DND-41 (cell line): ENCODE results near the gene CDH23.

ENCODE experiments used
- ATAC-seq: fragments of 200-7000 bp; cut with Tn5 transposase; 3 replicates; pipeline ENCODE4 v1.9.1; 2021; ENCODE audit warnings: low read depth; ENCODE audit not compliant: insufficient read depth
- DNase-seq: peaks from one replicate; pipeline ENCODE4 v3.0.0-alpha.2; 2020
- H2AFZ ChIP-seq: 2 replicates; pipeline ENCODE4 v1.6.0; 2012; ENCODE audit warnings: low read depth, low read length
- H3K27ac ChIP-seq: 2 replicates; pipeline ENCODE4 v1.5.1; 2012; ENCODE audit warnings: low read length, inconsistent platforms
- H3K27me3 ChIP-seq: fragments of 200-600 bp; sonication (generic); 2 replicates; pipeline ENCODE4 v1.6.0; 2012; ENCODE audit warnings: low read length, mild to moderate bottlenecking, inconsistent platforms; ENCODE audit not compliant: insufficient read depth, poor library complexity
- H3K36me3 ChIP-seq: 2 replicates; pipeline ENCODE4 v1.5.1; 2012; ENCODE audit warnings: low read length, inconsistent platforms; ENCODE audit not compliant: insufficient read depth
- H3K4me1 ChIP-seq: 2 replicates; pipeline ENCODE4 v1.5.1; 2012; ENCODE audit warnings: mild to moderate bottlenecking, low read length; ENCODE audit not compliant: insufficient read depth
- H3K4me2 ChIP-seq: 2 replicates; pipeline ENCODE4 v1.6.0; 2012; ENCODE audit warnings: mild to moderate bottlenecking, moderate library complexity, low read length, inconsistent platforms; ENCODE audit not compliant: insufficient read depth
- H3K4me3 ChIP-seq, 2 experiments: fragments of 200-600 bp in 1 of 2; shearing (Covaris generic) in 1 of 2; 2 replicates each; pipeline ENCODE4 v1.5.1; 2012 to 2016; ENCODE audit warnings: inconsistent platforms in 2 of 2, low read length in 2 of 2, mild to moderate bottlenecking in 2 of 2, low read depth in 1 of 2, moderate library complexity in 1 of 2
- H3K79me2 ChIP-seq: 2 replicates; pipeline ENCODE4 v1.6.0; 2012; ENCODE audit warnings: low read length, inconsistent platforms; ENCODE audit not compliant: insufficient read depth
- H3K9ac ChIP-seq: 2 replicates; pipeline ENCODE4 v1.6.0; 2012; ENCODE audit warnings: low read depth, mild to moderate bottlenecking, inconsistent platforms, low read length, moderate library complexity
- H3K9me3 ChIP-seq: 2 replicates; pipeline ENCODE4 v1.5.1; 2012; ENCODE audit warnings: low read length, moderate library complexity, mild to moderate bottlenecking, inconsistent platforms; ENCODE audit not compliant: insufficient read depth, severe bottlenecking
- H4K20me1 ChIP-seq: 2 replicates; pipeline ENCODE4 v1.6.0; 2012; ENCODE audit warnings: low read length; ENCODE audit not compliant: insufficient read depth
- EZH2 ChIP-seq: IDR thresholded peaks from 3 replicates; pipeline ENCODE4 v1.6.1; 2012; ENCODE audit warnings: borderline replicate concordance, low read depth, mild to moderate bottlenecking, moderate library complexity, low read length, inconsistent platforms; ENCODE audit not compliant: severe bottlenecking
- TF ChIP-seq, protein P1 (sequence below): IDR thresholded peaks from 2 replicates; pipeline ENCODE4 v1.5.1; 2012; ENCODE audit warnings: borderline replicate concordance, low read length, moderate library complexity, mild to moderate bottlenecking; ENCODE audit not compliant: poor library complexity, severe bottlenecking; ENCODE audit errors: extremely low read depth

The CDH23 gene

GRCh38 chr10:71771821-71772617, 375.3 kb downstream of the CDH23 start:
- Histone ChIP-seq H3K4me3 (peak overlapping the region in 1 of 2 experiments; percentile 68; a peak in 2 of 4 replicates), H2AFZ (no peak overlapping the region), H3K9me3 (no peaks in the 10 kb centered on the region), H3K27ac (peak overlapping the region; percentile 63), H3K79me2 (peaks cover 7% of the 10 kb centered on the region; the same call in 1 of the 2 replicates), H4K20me1 (no peaks in the 10 kb centered on the region), H3K9ac (peak overlapping the region; percentile 78; the same call in 1 of the 2 replicates), H3K4me2 (peak overlapping the region; percentile 89), H3K36me3 (no peaks in the 10 kb centered on the region), H3K4me1 (peaks cover 76% of the 10 kb centered on the region), H3K27me3 (no peaks in the 10 kb centered on the region)
- TF ChIP-seq EZH2: no peak
- TF ChIP-seq, protein P1, sequence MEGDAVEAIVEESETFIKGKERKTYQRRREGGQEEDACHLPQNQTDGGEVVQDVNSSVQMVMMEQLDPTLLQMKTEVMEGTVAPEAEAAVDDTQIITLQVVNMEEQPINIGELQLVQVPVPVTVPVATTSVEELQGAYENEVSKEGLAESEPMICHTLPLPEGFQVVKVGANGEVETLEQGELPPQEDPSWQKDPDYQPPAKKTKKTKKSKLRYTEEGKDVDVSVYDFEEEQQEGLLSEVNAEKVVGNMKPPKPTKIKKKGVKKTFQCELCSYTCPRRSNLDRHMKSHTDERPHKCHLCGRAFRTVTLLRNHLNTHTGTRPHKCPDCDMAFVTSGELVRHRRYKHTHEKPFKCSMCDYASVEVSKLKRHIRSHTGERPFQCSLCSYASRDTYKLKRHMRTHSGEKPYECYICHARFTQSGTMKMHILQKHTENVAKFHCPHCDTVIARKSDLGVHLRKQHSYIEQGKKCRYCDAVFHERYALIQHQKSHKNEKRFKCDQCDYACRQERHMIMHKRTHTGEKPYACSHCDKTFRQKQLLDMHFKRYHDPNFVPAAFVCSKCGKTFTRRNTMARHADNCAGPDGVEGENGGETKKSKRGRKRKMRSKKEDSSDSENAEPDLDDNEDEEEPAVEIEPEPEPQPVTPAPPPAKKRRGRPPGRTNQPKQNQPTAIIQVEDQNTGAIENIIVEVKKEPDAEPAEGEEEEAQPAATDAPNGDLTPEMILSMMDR: no peak
- DNase-seq (no peak), ATAC-seq (no peak)

GRCh38 chr10:71772832-71773220, 376.1 kb downstream of the CDH23 start:
- TF ChIP-seq EZH2: no peak
- TF ChIP-seq, protein P1: no peak
- H3K27me3 ChIP-seq: no peaks in the 10 kb centered on the region
- DNase-seq: no peak
- H3K27ac ChIP-seq: peak overlapping the region; percentile 63
- no peaks in the 10 kb centered on the region for H4K20me1 ChIP-seq
- H3K9me3 ChIP-seq: no peaks in the 10 kb centered on the region
- peaks cover 76% of the 10 kb centered on the region for H3K4me1 ChIP-seq
- H3K4me3 ChIP-seq: peak overlapping the region; percentile 33 to 68; a peak in 3 of 4 replicates
- peaks cover 7% of the 10 kb centered on the region; the same call in 1 of the 2 replicates for H3K79me2 ChIP-seq
- peak overlapping the region; percentile 89 for H3K4me2 ChIP-seq
- peak overlapping the region; percentile 78 for H3K9ac ChIP-seq
- no peaks in the 10 kb centered on the region for H3K36me3 ChIP-seq
- peak overlapping the region; percentile 74 for H2AFZ ChIP-seq
- peak; percentile 12; the same call in 2 of the 3 replicates for ATAC-seq

- peak within 1 kb of the TSS; percentile 78 for H3K9ac ChIP-seq
- no peaks in the 10 kb centered on the region for H3K27me3 ChIP-seq
- no peaks in the 10 kb centered on the region for H4K20me1 ChIP-seq
- H3K27ac ChIP-seq: peak within 1 kb of the TSS; percentile 63
- no peaks in the 10 kb centered on the region for H3K9me3 ChIP-seq
- H3K79me2 ChIP-seq: peaks cover 7% of the 10 kb centered on the region; the same call in 1 of the 2 replicates
- peaks cover 74% of the 10 kb centered on the region for H3K4me1 ChIP-seq
- H3K4me3 ChIP-seq: peak within 1 kb of the TSS; percentile 33 to 68; a peak in 3 of 4 replicates
- TF ChIP-seq, protein P1: peak; percentile 94
- TF ChIP-seq EZH2: no peak
- H3K4me2 ChIP-seq: peak within 1 kb of the TSS; percentile 89
- ATAC-seq: peak; percentile 79
- no peaks in the 10 kb centered on the region for H3K36me3 ChIP-seq
- H2AFZ ChIP-seq: peak within 1 kb of the TSS; percentile 74
- DNase-seq: peak; percentile 91
Observed at GRCh38 chr10:71773221-71773971, 376.7 kb downstream of the CDH23 start, which contains the start of gene VSIR. Gene VSIR, minus strand, starts transcription at chr10:71773520. Its CDS starts 81 bp downstream, at chr10:71773439.
